ENCODE measurements around the gene PBX2.

PBX2 gene, protein sequence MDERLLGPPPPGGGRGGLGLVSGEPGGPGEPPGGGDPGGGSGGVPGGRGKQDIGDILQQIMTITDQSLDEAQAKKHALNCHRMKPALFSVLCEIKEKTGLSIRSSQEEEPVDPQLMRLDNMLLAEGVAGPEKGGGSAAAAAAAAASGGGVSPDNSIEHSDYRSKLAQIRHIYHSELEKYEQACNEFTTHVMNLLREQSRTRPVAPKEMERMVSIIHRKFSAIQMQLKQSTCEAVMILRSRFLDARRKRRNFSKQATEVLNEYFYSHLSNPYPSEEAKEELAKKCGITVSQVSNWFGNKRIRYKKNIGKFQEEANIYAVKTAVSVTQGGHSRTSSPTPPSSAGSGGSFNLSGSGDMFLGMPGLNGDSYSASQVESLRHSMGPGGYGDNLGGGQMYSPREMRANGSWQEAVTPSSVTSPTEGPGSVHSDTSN

GRCh38 chr6:32190054-32190851 is at the start of gene PBX2:
Gene PBX2, minus strand, starts transcription at chr6:32190202. Its CDS starts 287 bp downstream, at chr6:32189915.
- peaks cover 65% of the 10 kb centered on the region for H3K36me3 Mint-ChIP-seq (ENCODE audit: low read depth)
- peak; percentile 75 for DNase-seq (ENCODE audit: low spot score)
- H3K27me3 Mint-ChIP-seq (ENCODE audit: low read depth): no peaks in the 10 kb centered on the region
- H3K9me3 Mint-ChIP-seq: no peaks in the 10 kb centered on the region
- peaks cover 46% of the 10 kb centered on the region for H3K4me1 Mint-ChIP-seq (ENCODE audit: low read depth)
- peak within 1 kb of the TSS; percentile 100 for H3K4me3 Mint-ChIP-seq
- H3K27ac Mint-ChIP-seq: peak within 1 kb of the TSS; percentile 97

DNA sequence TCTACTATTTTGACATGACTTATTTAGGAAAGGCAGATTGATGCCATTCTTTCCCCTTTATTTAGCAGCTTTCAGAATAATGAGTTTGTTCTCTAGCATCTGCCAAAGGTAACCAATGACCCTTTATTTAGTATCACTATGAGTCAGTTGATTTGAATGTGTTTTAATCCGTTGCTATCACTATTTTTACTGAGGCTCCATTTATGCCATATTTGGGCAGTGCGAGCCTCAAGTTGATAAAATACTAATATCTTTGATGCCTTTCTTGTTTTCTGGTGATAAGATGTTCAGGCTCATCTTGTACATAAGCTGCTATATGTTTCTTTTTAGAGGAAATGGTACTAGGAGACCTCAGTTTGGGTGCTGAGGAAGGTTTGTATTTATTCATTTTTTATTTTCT is 49.5 kb upstream of the PBX2 start:
- Mint-ChIP-seq H3K4me3 (no peak overlapping the region), H3K27ac (no peak overlapping the region), H3K9me3 (no peaks in the 10 kb centered on the region), H3K27me3 (ENCODE audit: low read depth) (peaks cover 19% of the 10 kb centered on the region), H3K4me1 (ENCODE audit: low read depth) (peaks cover 18% of the 10 kb centered on the region), H3K36me3 (ENCODE audit: low read depth) (no peaks in the 10 kb centered on the region)
- no peak for DNase-seq (ENCODE audit: low spot score)

DNA sequence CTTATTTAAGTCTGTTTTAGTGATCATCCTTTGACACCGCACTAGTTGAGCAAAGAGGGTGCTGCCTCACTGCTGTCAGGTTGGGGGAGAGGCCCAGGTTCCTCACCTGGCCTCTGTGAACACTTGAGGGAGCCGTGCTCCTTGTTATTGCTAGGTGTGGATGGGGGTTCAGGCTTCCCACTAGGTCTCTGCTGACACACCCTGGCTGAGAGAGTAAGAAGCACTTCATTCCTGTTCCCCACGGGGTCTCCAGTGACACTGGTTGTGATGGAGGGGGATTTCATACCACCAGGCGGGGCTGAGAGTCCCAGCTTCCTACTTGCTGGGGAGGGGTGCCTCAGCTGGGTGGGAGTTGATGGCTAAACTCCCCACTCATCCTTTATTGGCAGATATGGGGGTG is 44.9 kb upstream of the PBX2 start:
- Mint-ChIP-seq H3K9me3 (no peaks in the 10 kb centered on the region), H3K27me3 (ENCODE audit: low read depth) (peaks cover 6% of the 10 kb centered on the region), H3K27ac (no peak overlapping the region), H3K4me1 (ENCODE audit: low read depth) (peaks cover 4% of the 10 kb centered on the region), H3K4me3 (no peak overlapping the region), H3K36me3 (ENCODE audit: low read depth) (no peaks in the 10 kb centered on the region)
- no peak for DNase-seq (ENCODE audit: low spot score)

- no peaks in the 10 kb centered on the region for H3K36me3 Mint-ChIP-seq (ENCODE audit: low read depth)
- no peaks in the 10 kb centered on the region for H3K9me3 Mint-ChIP-seq
- H3K27me3 Mint-ChIP-seq (ENCODE audit: low read depth): no peaks in the 10 kb centered on the region
- no peak overlapping the region for H3K4me3 Mint-ChIP-seq
- no peaks in the 10 kb centered on the region for H3K4me1 Mint-ChIP-seq (ENCODE audit: low read depth)
- DNase-seq (ENCODE audit: low spot score): no peak
- H3K27ac Mint-ChIP-seq: no peak overlapping the region
Observed at GRCh38 chr6:32226434-32226833, 36.4 kb upstream of the PBX2 start.

DNA sequence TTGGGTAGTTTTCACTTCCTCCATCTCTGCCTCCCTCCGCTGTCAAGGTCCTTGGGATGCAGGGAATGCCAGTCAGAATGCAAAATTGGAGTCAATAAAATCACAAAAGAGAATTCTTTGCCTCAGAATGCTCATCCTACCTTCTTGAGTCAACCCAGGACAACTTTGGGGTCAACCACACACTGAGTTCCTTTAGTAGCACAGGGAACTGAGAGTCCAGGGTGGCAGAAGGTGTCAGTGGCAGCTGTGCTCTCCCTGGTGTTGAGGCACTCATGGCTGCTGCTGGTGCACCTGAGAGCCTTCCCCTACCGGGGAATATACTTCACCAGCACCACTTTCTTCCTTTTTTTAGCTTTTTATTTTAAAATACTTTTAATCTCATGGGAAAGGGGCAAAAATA is 34.7 kb upstream of the PBX2 start:
- Mint-ChIP-seq H3K27ac (no peak overlapping the region), H3K27me3 (ENCODE audit: low read depth) (no peaks in the 10 kb centered on the region), H3K4me1 (ENCODE audit: low read depth) (no peaks in the 10 kb centered on the region), H3K4me3 (no peak overlapping the region), H3K9me3 (no peaks in the 10 kb centered on the region), H3K36me3 (ENCODE audit: low read depth) (no peaks in the 10 kb centered on the region)
- DNase-seq (ENCODE audit: low spot score): no peak

DNA sequence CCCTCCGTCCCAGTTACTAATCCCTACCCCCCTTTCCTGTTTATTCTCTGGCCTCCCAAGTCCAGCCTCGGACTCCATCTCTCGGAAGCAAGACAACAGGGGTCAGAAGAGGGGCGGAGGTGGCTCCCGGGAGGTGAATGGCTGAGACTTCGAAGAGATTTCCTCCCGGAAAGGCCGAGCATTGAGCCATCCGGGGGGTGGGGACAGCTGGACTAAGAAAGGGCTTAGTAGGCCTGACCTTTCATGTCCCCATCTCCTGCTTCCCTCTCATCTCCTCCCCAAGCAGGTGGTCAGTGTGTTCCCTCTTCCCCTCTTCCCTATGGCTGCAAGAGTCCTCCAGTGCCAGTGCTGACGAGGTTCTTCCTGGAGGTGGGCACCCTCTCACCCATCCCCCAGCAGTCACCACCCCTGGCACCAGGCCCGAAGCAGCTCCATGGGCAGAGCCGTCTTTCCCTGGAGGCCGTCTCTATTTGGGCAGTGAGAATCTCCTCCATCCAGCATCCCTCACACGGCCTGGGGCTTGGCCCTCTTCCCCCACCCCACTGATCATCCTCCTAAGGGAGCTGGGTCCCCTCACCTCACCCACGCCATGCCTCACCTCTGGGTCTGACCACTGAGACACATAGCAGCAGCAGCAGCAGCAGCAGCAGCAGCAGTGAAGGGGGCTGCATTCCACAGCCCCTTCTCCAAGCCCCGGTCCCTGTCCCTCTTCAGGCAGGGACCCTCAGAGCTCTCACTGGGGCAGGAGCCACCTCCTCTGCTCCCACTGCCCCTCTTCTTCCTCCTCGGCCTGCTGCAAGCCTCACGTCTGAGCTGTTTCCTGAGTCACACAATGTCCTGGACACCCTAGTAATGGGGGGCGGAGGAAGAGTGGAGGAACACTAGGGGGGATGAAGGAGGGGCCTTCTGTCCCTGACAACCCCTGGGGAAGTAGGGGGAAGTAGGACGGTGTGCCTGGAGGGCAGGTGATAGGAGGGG is 33.5 kb upstream of the PBX2 start, which contains the start of gene NOTCH4:
Gene NOTCH4, minus strand, starts transcription at position 810 of the 978 bp plus-strand sequence. Its CDS starts 139 bp downstream, at position 671.
- H3K36me3 Mint-ChIP-seq (ENCODE audit: low read depth): no peaks in the 10 kb centered on the region
- no peaks in the 10 kb centered on the region for H3K4me1 Mint-ChIP-seq (ENCODE audit: low read depth)
- DNase-seq (ENCODE audit: low spot score): no peak
- H3K27ac Mint-ChIP-seq: no peak within 1 kb of the TSS
- H3K4me3 Mint-ChIP-seq: no peak within 1 kb of the TSS
- no peaks in the 10 kb centered on the region for H3K9me3 Mint-ChIP-seq
- H3K27me3 Mint-ChIP-seq (ENCODE audit: low read depth): no peaks in the 10 kb centered on the region

DNA sequence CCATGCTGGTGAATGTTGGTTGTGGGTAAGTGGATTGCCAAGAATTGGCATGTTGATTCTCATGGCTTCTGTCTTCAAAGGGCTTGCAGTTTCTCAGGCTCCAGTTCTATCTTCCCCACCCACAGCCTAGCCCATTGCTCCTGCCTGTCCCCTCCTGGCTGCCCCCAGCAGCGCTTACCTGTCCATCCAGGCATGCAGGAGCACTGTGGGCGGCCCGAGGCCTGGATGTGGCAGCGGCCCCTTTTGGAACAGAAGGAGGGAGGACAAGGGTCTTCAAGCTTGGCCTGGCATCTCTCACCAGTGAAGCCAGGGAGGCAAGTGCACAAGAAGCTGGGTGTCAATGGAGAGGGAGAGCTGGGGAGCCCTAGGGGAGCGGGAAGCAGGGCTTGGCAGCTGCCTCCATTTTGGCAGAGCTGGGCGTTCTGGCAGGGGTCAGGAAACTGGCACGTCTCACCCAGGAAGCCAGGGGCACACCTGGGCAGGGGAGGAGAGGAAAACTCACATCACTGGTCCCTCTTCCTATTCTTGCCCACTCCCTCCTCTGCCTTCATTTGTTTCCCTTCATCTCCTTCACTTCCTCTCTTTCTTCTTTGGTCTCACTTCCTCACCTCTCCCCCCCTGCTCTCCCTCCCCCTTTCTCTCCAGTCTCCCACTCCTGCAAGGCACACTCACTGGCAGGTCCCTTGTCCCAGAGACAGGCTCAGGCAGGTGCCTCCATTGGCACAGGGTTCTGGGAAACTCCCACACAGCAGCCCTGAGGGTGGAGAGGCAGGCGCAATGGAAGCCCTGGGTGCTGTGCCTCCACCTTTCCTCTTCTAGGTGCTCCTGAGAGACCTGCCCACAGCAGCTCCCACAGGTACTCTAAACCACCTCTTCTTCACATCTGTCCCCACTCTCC is 32.6 kb upstream of the PBX2 start:
- Mint-ChIP-seq H3K4me3 (no peak overlapping the region), H3K36me3 (ENCODE audit: low read depth) (no peaks in the 10 kb centered on the region), H3K9me3 (no peaks in the 10 kb centered on the region), H3K27ac (no peak overlapping the region), H3K27me3 (ENCODE audit: low read depth) (peaks cover 2% of the 10 kb centered on the region), H3K4me1 (ENCODE audit: low read depth) (no peaks in the 10 kb centered on the region)
- DNase-seq (ENCODE audit: low spot score): no peak

- H3K27me3 Mint-ChIP-seq (ENCODE audit: low read depth): peaks cover 3% of the 10 kb centered on the region
- no peaks in the 10 kb centered on the region for H3K4me1 Mint-ChIP-seq (ENCODE audit: low read depth)
- H3K9me3 Mint-ChIP-seq: no peaks in the 10 kb centered on the region
- no peaks in the 10 kb centered on the region for H3K36me3 Mint-ChIP-seq (ENCODE audit: low read depth)
- DNase-seq (ENCODE audit: low spot score): no peak
- H3K27ac Mint-ChIP-seq: no peak overlapping the region
- no peak overlapping the region for H3K4me3 Mint-ChIP-seq
Observed at GRCh38 chr6:32220021-32220420, 30.0 kb upstream of the PBX2 start.

GRCh38 chr6:32218167-32218566 is 28.2 kb upstream of the PBX2 start:
- H3K4me3 Mint-ChIP-seq: no peak overlapping the region
- no peaks in the 10 kb centered on the region for H3K36me3 Mint-ChIP-seq (ENCODE audit: low read depth)
- H3K27me3 Mint-ChIP-seq (ENCODE audit: low read depth): peaks cover 3% of the 10 kb centered on the region
- H3K9me3 Mint-ChIP-seq: no peaks in the 10 kb centered on the region
- H3K4me1 Mint-ChIP-seq (ENCODE audit: low read depth): no peaks in the 10 kb centered on the region
- DNase-seq (ENCODE audit: low spot score): no peak
- no peak overlapping the region for H3K27ac Mint-ChIP-seq

DNA sequence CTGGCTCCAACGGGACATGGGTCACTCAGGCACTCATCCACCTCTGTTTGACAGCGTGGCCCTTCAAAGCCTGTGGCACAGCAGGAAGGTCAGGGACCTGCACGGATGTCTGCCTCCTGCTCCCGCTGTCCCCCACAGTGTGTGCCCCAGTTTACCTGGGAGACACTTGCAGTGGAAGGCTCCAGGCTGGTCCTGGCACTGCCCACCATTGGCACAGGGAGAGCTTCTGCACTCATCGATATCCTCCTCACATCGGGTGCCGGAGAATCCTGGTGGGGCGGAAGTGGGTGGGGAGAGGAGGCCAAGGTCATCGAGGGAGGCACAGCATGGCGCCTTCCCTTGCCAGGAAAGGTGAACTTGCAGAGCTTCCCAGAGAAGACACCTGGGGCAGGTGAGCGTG is 27.0 kb upstream of the PBX2 start:
- H3K27me3 Mint-ChIP-seq (ENCODE audit: low read depth): peaks cover 3% of the 10 kb centered on the region
- no peaks in the 10 kb centered on the region for H3K4me1 Mint-ChIP-seq (ENCODE audit: low read depth)
- DNase-seq (ENCODE audit: low spot score): no peak
- H3K36me3 Mint-ChIP-seq (ENCODE audit: low read depth): no peaks in the 10 kb centered on the region
- H3K4me3 Mint-ChIP-seq: no peak overlapping the region
- H3K27ac Mint-ChIP-seq: no peak overlapping the region
- H3K9me3 Mint-ChIP-seq: no peaks in the 10 kb centered on the region

GRCh38 chr6:32216285-32216684 is 26.3 kb upstream of the PBX2 start:
- H3K4me1 Mint-ChIP-seq (ENCODE audit: low read depth): no peaks in the 10 kb centered on the region
- no peak for DNase-seq (ENCODE audit: low spot score)
- no peaks in the 10 kb centered on the region for H3K9me3 Mint-ChIP-seq
- H3K27me3 Mint-ChIP-seq (ENCODE audit: low read depth): peaks cover 3% of the 10 kb centered on the region
- no peaks in the 10 kb centered on the region for H3K36me3 Mint-ChIP-seq (ENCODE audit: low read depth)
- no peak overlapping the region for H3K4me3 Mint-ChIP-seq
- no peak overlapping the region for H3K27ac Mint-ChIP-seq

DNA sequence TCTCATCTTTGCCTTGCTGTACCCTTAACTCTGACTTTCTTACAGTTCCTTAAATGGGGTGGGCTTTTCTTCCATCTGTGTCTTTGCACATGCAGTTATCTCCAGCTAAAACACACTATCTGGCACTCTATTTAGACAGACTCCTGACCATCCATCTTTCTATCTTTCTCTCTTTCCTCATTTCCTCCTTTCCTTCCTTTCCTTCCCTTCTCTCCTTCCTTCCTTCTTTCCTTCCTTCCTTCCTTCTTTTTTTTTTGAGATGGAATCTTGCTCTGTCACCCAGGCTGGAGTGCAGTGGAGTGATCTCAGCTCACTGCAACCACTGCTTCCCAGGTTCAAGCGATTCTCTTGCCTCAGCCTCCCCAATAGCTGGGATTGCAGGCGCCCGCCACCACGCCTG is 25.6 kb upstream of the PBX2 start:
- Mint-ChIP-seq H3K36me3 (ENCODE audit: low read depth) (no peaks in the 10 kb centered on the region), H3K4me1 (ENCODE audit: low read depth) (no peaks in the 10 kb centered on the region), H3K4me3 (no peak overlapping the region), H3K27me3 (ENCODE audit: low read depth) (peaks cover 3% of the 10 kb centered on the region), H3K9me3 (no peaks in the 10 kb centered on the region), H3K27ac (no peak overlapping the region)
- DNase-seq (ENCODE audit: low spot score): no peak

DNA sequence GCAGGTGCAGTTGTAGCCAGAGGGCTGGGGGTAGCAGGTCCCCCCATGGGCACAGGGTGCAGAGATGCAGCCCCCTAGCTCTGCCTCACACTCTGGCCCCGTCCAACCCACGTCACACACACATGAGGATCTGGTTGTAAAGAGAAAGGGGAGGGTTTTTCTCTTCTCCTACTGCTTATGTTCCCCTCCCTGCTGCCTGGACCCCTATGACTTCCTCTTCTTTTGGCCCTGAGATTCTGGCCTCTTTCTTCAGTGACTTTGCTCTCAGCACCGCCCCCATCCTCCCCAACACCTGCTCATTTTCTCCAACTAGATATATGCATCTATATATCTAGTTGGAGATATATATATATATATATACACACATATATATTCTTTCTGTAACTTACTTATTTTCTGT is 24.1 kb upstream of the PBX2 start:
- H3K27me3 Mint-ChIP-seq (ENCODE audit: low read depth): peaks cover 3% of the 10 kb centered on the region
- no peak for DNase-seq (ENCODE audit: low spot score)
- H3K4me3 Mint-ChIP-seq: no peak overlapping the region
- H3K27ac Mint-ChIP-seq: no peak overlapping the region
- no peaks in the 10 kb centered on the region for H3K36me3 Mint-ChIP-seq (ENCODE audit: low read depth)
- H3K9me3 Mint-ChIP-seq: no peaks in the 10 kb centered on the region
- no peaks in the 10 kb centered on the region for H3K4me1 Mint-ChIP-seq (ENCODE audit: low read depth)

All from T-helper 2 cell treated with Interferon-gamma antibody and Interleukin-4, amounts not matched to agents 5 μg/mL and 100 μg/mL, for 36 hours (primary cell).